ENCODE results near the gene PIK3AP1.
A peak's percentile ranks its signal among the peaks of the same experiment; 100 is the strongest.

The PIK3AP1 gene

GRCh38 chr10:96719200-96719599, 1.1 kb downstream of the PIK3AP1 start:
- TF ChIP-seq, protein P1, sequence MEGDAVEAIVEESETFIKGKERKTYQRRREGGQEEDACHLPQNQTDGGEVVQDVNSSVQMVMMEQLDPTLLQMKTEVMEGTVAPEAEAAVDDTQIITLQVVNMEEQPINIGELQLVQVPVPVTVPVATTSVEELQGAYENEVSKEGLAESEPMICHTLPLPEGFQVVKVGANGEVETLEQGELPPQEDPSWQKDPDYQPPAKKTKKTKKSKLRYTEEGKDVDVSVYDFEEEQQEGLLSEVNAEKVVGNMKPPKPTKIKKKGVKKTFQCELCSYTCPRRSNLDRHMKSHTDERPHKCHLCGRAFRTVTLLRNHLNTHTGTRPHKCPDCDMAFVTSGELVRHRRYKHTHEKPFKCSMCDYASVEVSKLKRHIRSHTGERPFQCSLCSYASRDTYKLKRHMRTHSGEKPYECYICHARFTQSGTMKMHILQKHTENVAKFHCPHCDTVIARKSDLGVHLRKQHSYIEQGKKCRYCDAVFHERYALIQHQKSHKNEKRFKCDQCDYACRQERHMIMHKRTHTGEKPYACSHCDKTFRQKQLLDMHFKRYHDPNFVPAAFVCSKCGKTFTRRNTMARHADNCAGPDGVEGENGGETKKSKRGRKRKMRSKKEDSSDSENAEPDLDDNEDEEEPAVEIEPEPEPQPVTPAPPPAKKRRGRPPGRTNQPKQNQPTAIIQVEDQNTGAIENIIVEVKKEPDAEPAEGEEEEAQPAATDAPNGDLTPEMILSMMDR (conservative IDR thresholded peaks at IDR 0.05; ENCODE audit: low read depth, low read length), result no peak
- H3K4me3 ChIP-seq (ENCODE audit: low read length), result no peak overlapping the region
- DNase-seq (ENCODE audit: low read depth), result no peak

- no peak overlapping the region for H3K4me3 ChIP-seq (ENCODE audit: low read length)
- DNase-seq (ENCODE audit: low read depth), result no peak
- TF ChIP-seq, protein P1 (conservative IDR thresholded peaks at IDR 0.05; ENCODE audit: low read depth, low read length), result no peak
These were observed 1.9 kb downstream of the PIK3AP1 start for GRCh38 chr10:96718304-96718990.

DNA sequence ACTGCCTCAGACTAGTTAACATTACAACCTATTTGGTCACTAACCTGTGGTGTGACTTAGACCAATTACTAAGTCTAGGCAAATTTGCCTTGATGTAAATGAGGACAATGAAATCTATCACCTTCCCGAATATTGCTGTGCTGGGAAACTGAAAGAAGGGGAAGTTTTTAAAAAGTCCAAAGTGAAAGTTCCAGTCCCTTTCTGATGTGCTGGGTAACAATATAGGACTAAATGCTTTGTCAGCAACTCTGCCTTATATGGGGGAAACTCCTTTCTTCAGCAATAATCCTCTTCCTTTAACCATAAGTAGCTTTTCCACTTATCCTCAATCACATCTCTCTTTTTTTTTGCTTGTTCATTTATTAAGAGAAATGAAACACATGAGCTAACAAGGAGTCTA, 3.9 kb downstream of the PIK3AP1 start:
- peak; percentile 20 for DNase-seq (ENCODE audit: low read depth)
- H3K4me3 ChIP-seq (ENCODE audit: low read length), result no peak overlapping the region
- TF ChIP-seq, protein P1 (conservative IDR thresholded peaks at IDR 0.05; ENCODE audit: low read depth, low read length), result no peak

- H3K4me3 ChIP-seq (ENCODE audit: low read length), result no peak overlapping the region
- DNase-seq (ENCODE audit: low read depth), result no peak
- TF ChIP-seq, protein P1 (conservative IDR thresholded peaks at IDR 0.05; ENCODE audit: low read depth, low read length), result no peak
These were observed 5.5 kb downstream of the PIK3AP1 start for GRCh38 chr10:96714746-96715255.

GRCh38 chr10:96714031-96714590, 6.2 kb downstream of the PIK3AP1 start:
- DNase-seq (ENCODE audit: low read depth), result peak; percentile 46
- no peak overlapping the region for H3K4me3 ChIP-seq (ENCODE audit: low read length)
- TF ChIP-seq, protein P1 (conservative IDR thresholded peaks at IDR 0.05; ENCODE audit: low read depth, low read length), result no peak

DNA sequence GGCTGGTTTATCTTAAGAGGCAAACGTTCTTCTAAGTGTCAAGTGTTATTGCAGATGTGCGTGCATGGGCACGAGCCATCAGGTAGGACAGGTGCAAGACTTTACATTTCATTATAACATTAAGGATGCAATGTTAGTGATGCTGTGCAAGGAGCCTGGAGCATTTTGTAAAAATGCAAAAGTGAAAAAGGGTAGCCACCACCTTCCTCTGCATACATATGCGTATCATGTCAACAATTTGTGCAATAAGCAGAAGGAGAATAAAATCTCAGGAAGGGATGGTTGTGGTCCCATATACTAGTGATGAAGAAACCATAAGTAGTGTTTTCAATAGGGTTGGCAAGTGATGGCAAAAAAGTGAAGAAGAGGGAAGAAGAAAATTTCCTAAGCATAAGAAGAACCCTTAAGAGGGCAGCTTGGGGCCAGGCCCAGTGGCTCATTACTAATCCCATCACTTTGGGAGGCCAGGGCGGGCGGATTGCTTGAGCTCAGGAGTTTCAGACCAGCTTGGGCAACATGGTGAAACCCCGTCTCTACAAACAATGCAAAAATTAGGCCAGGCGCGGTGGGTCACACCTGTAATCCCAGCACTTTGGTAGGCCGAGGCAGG, 7.5 kb downstream of the PIK3AP1 start:
- TF ChIP-seq, protein P1 (conservative IDR thresholded peaks at IDR 0.05; ENCODE audit: low read depth, low read length), result no peak
- no peak for DNase-seq (ENCODE audit: low read depth)

More for the DNA sequence above, 7.5 kb downstream of the PIK3AP1 start:
- H3K4me3 ChIP-seq (ENCODE audit: low read length), result no peak overlapping the region
